Trophoblast cell (in vitro differentiated cells and primary cell): ENCODE results near the gene FBXW2.
"Not testable (repeated sequence)": the region's sequence is repeated elsewhere in the genome, so short reads cannot be mapped to it uniquely, and the experiment has no call there.

Experiments
- DNase-seq, 2 donors: peaks; one replicate each; pipeline ENCODE4 v3.0.0-alpha.2; 2016
- H2AFZ ChIP-seq: 2 replicates; pipeline ENCODE4 v1.6.1; 2013; ENCODE audit warnings: low read length, moderate library complexity, mild to moderate bottlenecking; ENCODE audit not compliant: insufficient read depth, poor library complexity
- H2AK5ac ChIP-seq: 2 replicates; pipeline ENCODE4 v1.6.1; 2013; ENCODE audit warnings: mild to moderate bottlenecking, low read length
- H2BK120ac ChIP-seq: 2 replicates; pipeline ENCODE4 v1.6.1; 2013; ENCODE audit warnings: low read length, mild to moderate bottlenecking, moderate library complexity; ENCODE audit not compliant: insufficient read depth, poor library complexity
- H2BK12ac ChIP-seq: 2 replicates; pipeline ENCODE4 v1.6.1; 2013; ENCODE audit warnings: mild to moderate bottlenecking, low read length, moderate library complexity
- H2BK5ac ChIP-seq: 2 replicates; pipeline ENCODE4 v1.6.1; 2013; ENCODE audit warnings: low read length, low read depth, moderate library complexity, mild to moderate bottlenecking; ENCODE audit not compliant: poor library complexity
- H3K14ac ChIP-seq: 2 replicates; pipeline ENCODE4 v1.6.1; 2013; ENCODE audit warnings: mild to moderate bottlenecking, low read length
- H3K18ac ChIP-seq: 2 replicates; pipeline ENCODE4 v1.6.1; 2013; ENCODE audit warnings: mild to moderate bottlenecking, low read length
- H3K23ac ChIP-seq: 2 replicates; pipeline ENCODE4 v1.6.1; 2013; ENCODE audit warnings: low read length
- H3K27ac ChIP-seq: 2 replicates; pipeline ENCODE4 v1.5.1; 2013; ENCODE audit warnings: low read depth, mild to moderate bottlenecking, inconsistent platforms, low read length, moderate library complexity
- H3K27me3 ChIP-seq: 2 replicates; pipeline ENCODE4 v1.6.1; 2013; ENCODE audit warnings: inconsistent platforms, mild to moderate bottlenecking, low read length, moderate library complexity; ENCODE audit not compliant: insufficient read depth
- H3K36me3 ChIP-seq, 2 experiments: 1 replicate in 1 of 2; 2 replicates in 1 of 2; pipeline ENCODE4 v1.6.1; 2013; ENCODE audit warnings: low read length in 2 of 2, mild to moderate bottlenecking in 2 of 2, moderate library complexity in 1 of 2; ENCODE audit not compliant: insufficient read depth in 2 of 2, control insufficient read depth in 1 of 2
- H3K4ac ChIP-seq: 2 replicates; pipeline ENCODE4 v1.6.1; 2013; ENCODE audit warnings: low read depth, mild to moderate bottlenecking, low read length, moderate library complexity
- H3K4me1 ChIP-seq, 2 experiments: 1 replicate in 1 of 2; 2 replicates in 1 of 2; pipeline ENCODE4 v1.6.1; 2013; ENCODE audit warnings: low read length in 2 of 2, mild to moderate bottlenecking in 2 of 2, moderate library complexity in 1 of 2; ENCODE audit not compliant: insufficient read depth in 2 of 2, control insufficient read depth in 1 of 2
- H3K4me2 ChIP-seq: 2 replicates; pipeline ENCODE4 v1.6.1; 2013; ENCODE audit warnings: inconsistent platforms, mild to moderate bottlenecking, low read length, moderate library complexity
- H3K4me3 ChIP-seq: 2 replicates; pipeline ENCODE4 v1.5.1; 2013; ENCODE audit warnings: mild to moderate bottlenecking, low read depth, low read length, inconsistent platforms
- H3K79me1 ChIP-seq: one replicate; pipeline ENCODE4 v1.6.1; 2013; ENCODE audit warnings: low read length
- H3K79me2 ChIP-seq: 2 replicates; pipeline ENCODE4 v1.6.1; 2013; ENCODE audit warnings: low read length, mild to moderate bottlenecking; ENCODE audit not compliant: control insufficient read depth, insufficient read depth, poor library complexity
- H3K9ac ChIP-seq: 2 replicates; pipeline ENCODE4 v1.6.1; 2013; ENCODE audit warnings: mild to moderate bottlenecking, low read length
- H3K9me3 ChIP-seq: 2 replicates; pipeline ENCODE4 v1.6.1; 2013; ENCODE audit warnings: low read depth, mild to moderate bottlenecking, control low read depth, inconsistent platforms, low read length; ENCODE audit not compliant: insufficient read depth
- H4K12ac ChIP-seq: 2 replicates; pipeline ENCODE4 v1.6.1; 2013; ENCODE audit warnings: low read depth, mild to moderate bottlenecking, low read length, moderate library complexity
- H4K8ac ChIP-seq: 2 replicates; pipeline ENCODE4 v1.6.1; 2013; ENCODE audit warnings: low read depth, mild to moderate bottlenecking, low read length, moderate library complexity
- H4K91ac ChIP-seq: one replicate; pipeline ENCODE4 v1.6.1; 2013; ENCODE audit warnings: low read depth, mild to moderate bottlenecking, low read length, moderate library complexity
- WGBS: extraction: QIAGEN DNeasy Blood & Tissue Kit; methylation state at CpG from one replicate; pipeline ENCODE4 v1.1.7; 2013; ENCODE audit warnings: missing lambda C conversion rate; ENCODE audit not compliant: insufficient read length, insufficient coverage; ENCODE audit errors: extremely low coverage; 5-methylcytosine and 5-hydroxymethylcytosine counted together

FBXW2 gene

DNA sequence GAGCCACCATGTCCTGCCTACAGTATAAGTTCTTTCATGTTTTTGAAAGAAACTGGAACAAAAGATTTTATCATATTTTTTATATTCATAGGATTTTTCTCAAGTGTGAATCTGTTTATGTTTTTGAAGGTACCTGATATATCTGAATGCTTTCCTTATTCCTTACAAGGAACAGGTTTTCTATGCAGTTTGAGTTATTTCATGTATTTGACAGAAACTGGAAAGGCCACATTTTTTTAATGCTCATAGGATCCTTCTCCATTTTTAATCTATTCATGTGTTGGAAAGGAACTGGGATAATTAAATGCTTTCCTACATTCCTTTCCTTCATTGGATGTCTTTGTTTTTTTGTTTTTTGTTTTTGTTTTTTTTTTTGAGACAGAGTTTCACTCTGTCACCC is 15.7 kb upstream of the FBXW2 start:
- Histone ChIP-seq H2AFZ (no peak overlapping the region), H2BK5ac (no peak overlapping the region), H3K79me1 (no peaks in the 10 kb centered on the region), H3K4me1 (no peaks in the 10 kb centered on the region), H4K8ac (no peak overlapping the region), H3K4me2 (no peak overlapping the region), H2BK12ac (no peak overlapping the region), H3K4me3 (no peak overlapping the region), H3K18ac (no peak overlapping the region), H2AK5ac (no peak overlapping the region), H2BK120ac (no peak overlapping the region), H4K91ac (no peak overlapping the region), H3K4ac (no peak overlapping the region), H3K9ac (no peak overlapping the region), H3K9me3 (peaks cover 2% of the 10 kb centered on the region), H3K27ac (no peak overlapping the region), H3K79me2 (no peaks in the 10 kb centered on the region), H4K12ac (no peak overlapping the region), H3K27me3 (no peaks in the 10 kb centered on the region), H3K36me3 (no peaks in the 10 kb centered on the region), H3K23ac (no peak overlapping the region), H3K14ac (no peak overlapping the region)
- peak in 1 of 2 donors; percentile 67 for DNase-seq

DNA sequence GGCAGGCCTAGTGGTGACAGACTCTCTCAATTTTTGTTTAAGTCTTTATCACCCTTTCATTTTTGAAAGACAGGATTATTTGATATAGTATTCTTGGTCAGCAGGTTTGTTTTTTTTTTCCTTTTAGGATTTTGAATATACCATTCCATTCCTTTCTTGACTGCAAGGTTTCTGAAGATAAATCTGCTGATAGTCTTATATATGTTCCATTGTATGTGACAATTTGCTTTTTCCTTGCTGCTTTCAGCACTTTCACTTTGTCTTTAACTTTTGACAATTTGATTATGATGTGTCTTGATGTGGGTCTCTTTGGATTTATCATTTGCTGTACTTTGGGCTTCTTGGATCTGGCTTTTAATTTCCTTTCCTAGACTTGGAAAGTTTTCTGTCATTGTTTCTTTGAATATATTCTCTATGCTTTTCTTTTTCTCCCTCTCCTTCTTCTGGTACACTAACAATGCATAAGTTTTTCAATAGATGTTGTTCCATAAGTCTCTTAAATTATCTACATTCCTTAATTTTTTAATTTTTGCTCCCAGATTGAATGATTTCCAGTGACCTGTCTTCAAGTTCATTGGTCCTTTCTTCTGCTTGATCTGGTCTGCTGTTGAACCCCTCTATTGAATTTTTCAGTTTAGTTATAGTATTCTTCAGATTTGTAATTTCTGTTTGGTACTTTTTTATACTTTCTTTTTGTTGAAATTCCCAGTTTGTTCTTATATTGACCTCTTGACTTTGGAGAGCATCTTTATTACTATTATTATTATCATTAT is 14.6 kb upstream of the FBXW2 start:
- Histone ChIP-seq H3K27ac (no peak overlapping the region), H3K23ac (no peak overlapping the region), H3K14ac (no peak overlapping the region), H4K12ac (no peak overlapping the region), H3K4me3 (no peak overlapping the region), H3K27me3 (no peaks in the 10 kb centered on the region), H3K9ac (no peak overlapping the region), H3K79me2 (no peaks in the 10 kb centered on the region), H3K4ac (no peak overlapping the region), H3K79me1 (no peaks in the 10 kb centered on the region), H2BK120ac (no peak overlapping the region), H3K36me3 (no peaks in the 10 kb centered on the region), H2BK5ac (no peak overlapping the region), H3K9me3 (peaks cover 2% of the 10 kb centered on the region), H3K4me2 (no peak overlapping the region), H4K8ac (no peak overlapping the region), H2BK12ac (no peak overlapping the region), H4K91ac (no peak overlapping the region), H2AFZ (no peak overlapping the region), H2AK5ac (no peak overlapping the region), H3K4me1 (no peaks in the 10 kb centered on the region), H3K18ac (no peak overlapping the region)
- DNase-seq = no peak

DNA sequence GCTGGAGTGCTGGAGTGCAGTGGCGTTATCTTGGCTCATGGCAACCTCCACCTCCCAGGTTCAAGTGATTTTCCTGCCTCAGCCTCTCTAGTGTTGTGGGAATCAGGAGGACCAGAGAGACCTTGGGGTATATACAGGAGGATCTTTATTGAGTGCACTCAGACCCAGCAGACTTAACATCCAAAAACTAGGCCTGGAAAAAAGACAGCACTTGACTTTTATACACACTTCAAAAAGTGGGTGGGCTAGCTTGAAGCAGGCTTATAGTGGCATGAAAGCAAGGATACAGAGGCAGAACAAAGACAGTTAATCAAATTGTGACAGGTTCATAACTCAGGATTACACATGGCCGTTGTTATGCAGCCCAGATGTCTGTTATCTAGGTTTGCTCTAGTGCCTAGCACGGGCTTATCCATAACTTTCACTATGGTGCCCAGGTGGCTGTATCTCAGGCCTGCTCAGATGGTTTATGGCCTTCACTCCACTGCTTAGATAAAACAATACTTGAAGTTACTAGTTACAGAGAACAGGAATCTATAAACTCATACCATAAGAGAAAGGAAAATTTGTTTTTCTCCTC is 11.7 kb upstream of the FBXW2 start:
- H3K18ac ChIP-seq, H3K4me2 ChIP-seq, H2AK5ac ChIP-seq, H2AFZ ChIP-seq, H3K79me1 ChIP-seq, H3K14ac ChIP-seq, H3K4me3 ChIP-seq, H4K91ac ChIP-seq, H3K79me2 ChIP-seq, H3K4ac ChIP-seq, H4K12ac ChIP-seq, H2BK12ac ChIP-seq, H3K27me3 ChIP-seq, H4K8ac ChIP-seq, H3K23ac ChIP-seq, H3K9ac ChIP-seq, H3K36me3 ChIP-seq, H3K27ac ChIP-seq, H2BK5ac ChIP-seq, DNase-seq, H3K9me3 ChIP-seq, H2BK120ac ChIP-seq, H3K4me1 ChIP-seq: not testable (repeated sequence)
- WGBS = no CpG with 5 or more reads among the region's 3 CpGs

DNA sequence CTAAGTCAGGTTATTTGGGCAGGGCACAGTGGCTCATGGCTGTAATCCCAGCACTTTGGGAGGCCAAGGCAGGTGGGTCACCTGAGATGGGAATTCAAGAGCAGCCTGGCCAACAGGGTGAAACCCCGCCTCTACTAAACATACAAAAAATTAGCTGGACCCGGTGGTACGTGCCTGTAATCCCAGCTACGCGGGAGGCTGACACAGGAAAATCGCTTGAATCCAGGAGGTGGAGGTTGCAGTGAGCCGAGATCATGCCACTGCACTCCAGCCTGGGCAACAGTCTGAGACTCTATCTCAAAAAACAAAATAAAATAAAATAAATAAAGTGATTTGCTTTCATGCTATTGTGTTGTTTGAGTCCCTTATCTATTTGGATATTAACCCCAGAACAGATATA is 8.2 kb upstream of the FBXW2 start:
- Histone ChIP-seq H3K79me1 (no peaks in the 10 kb centered on the region), H3K79me2 (no peaks in the 10 kb centered on the region)
- WGBS = no CpG with 5 or more reads among the region's 7 CpGs

More for the DNA sequence above, 8.2 kb upstream of the FBXW2 start:
- Histone ChIP-seq H4K91ac (no peak overlapping the region), H2AK5ac (no peak overlapping the region), H2AFZ (no peak overlapping the region), H3K4me3 (no peak overlapping the region), H4K12ac (no peak overlapping the region), H3K9ac (no peak overlapping the region), H3K4me2 (no peak overlapping the region), H2BK120ac (no peak overlapping the region), H3K4ac (no peak overlapping the region), H3K4me1 (no peaks in the 10 kb centered on the region), H3K18ac (no peak overlapping the region), H2BK5ac (no peak overlapping the region), H3K14ac (no peak overlapping the region), H3K27ac (no peak overlapping the region), H3K9me3 (no peaks in the 10 kb centered on the region), H2BK12ac (no peak overlapping the region), H3K23ac (no peak overlapping the region), H3K27me3 (no peaks in the 10 kb centered on the region), H4K8ac (no peak overlapping the region), H3K36me3 (no peaks in the 10 kb centered on the region)
- no peak for DNase-seq
